HEK293 (cell line): Measurements from ENCODE around the gene SELENOI.

Experiments used
- CTCF ChIP-seq: fragments of 450-650 bp; formaldehyde crosslinking; IDR thresholded peaks from 2 replicates; pipeline ENCODE4 v1.5.1; 2016; ENCODE audit warnings: missing biosample characterization, missing genetic modification characterization
- YY1 ChIP-seq: fragments of 450-650 bp; formaldehyde crosslinking; IDR thresholded peaks from 2 replicates; pipeline ENCODE4 v1.5.1; 2018; ENCODE audit warnings: missing biosample characterization, missing genetic modification characterization
- ZBTB1 ChIP-seq: fragments of 450-650 bp; formaldehyde crosslinking; IDR thresholded peaks from 2 replicates; pipeline ENCODE4 v1.5.1; 2016; ENCODE audit warnings: missing biosample characterization, missing genetic modification characterization
- ZFP41 ChIP-seq: fragments of 450-650 bp; formaldehyde crosslinking; IDR thresholded peaks from 2 replicates; pipeline ENCODE4 v1.5.1; 2016; ENCODE audit warnings: missing biosample characterization, missing genetic modification characterization, borderline replicate concordance
- ZNF184 ChIP-seq: fragments of 450-650 bp; IDR thresholded peaks from 2 replicates; pipeline ENCODE4 v1.5.1; 2018; ENCODE audit warnings: missing biosample characterization, mild to moderate bottlenecking, missing genetic modification characterization
- ZNF248 ChIP-seq: fragments of 450-650 bp; formaldehyde crosslinking; IDR thresholded peaks from 2 replicates; pipeline ENCODE4 v1.5.1; 2017; ENCODE audit warnings: missing biosample characterization, missing genetic modification characterization

DNA sequence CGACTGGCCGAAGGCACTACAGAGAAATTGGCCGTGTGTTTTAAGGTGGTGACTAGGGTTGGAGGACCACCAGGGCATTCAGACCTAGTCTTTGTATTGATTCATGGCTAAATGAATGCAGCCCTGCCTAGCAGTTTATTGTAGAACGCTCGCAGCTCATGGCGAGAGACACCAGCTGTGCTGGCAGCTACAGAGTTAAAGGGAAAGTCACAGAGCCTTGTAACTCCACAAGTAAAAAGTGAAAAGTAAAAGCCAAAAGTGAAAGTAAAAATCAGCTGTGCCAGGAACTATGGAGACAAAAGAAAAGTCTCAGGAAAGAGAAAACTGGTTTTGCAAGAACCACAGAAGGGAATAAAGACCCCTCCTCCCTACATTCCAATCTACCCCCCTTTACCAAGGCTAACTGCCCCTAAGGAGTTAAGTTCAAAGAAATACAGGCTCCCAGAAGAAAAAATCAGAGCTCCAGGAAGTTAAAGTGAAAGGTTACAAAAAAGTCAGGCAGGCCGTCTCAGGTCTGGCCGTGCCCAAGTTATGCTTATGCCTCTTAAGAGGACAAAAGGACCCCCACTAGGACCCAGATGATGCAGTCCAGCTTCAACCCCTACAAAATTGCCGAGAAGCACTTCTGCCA is 46.4 kb upstream of the SELENOI start:
- TF ChIP-seq ZFP41, result no peak
- TF ChIP-seq ZBTB1 (tag by site-specific recombination), result no peak
- no peak for TF ChIP-seq CTCF (tag by site-specific recombination)
- TF ChIP-seq ZNF184, result no peak
- no peak for TF ChIP-seq YY1
- TF ChIP-seq ZNF248 (tag by site-specific recombination), result no peak
